ENCODE results near the gene TINCR. TPM values are rescaled to one million over a fixed set of nuclear protein-coding genes. Genes with fewer than 3 reads are reported as not detected.

Gene TINCR
- total RNA-seq, 1 donor from 2014 or later = 3.9 TPM

DNA sequence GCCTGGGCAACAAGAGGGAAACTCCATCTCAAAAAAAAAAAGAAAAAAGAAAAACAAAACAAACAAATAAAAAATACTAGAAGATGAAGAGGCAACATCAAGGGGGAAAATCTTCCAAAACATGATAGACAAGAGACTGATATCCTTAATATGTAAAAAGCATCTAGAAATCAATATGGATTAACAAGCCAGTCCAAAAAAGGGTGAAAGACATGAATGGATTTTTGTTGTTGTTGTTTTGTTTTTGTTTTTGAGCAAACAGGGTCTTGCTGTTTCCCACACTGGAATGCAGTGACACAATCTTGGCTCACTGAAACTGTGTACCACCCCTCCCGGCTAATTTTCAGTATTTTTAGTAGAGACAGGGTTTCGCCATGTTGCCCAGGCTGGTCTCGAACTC, 4.0 kb upstream of the TINCR start:
- Histone ChIP-seq H3K4me3 (no peak overlapping the region), H3K4me1 (no peaks in the 10 kb centered on the region), H3K36me3 (no peaks in the 10 kb centered on the region), H3K9me3 (no peaks in the 10 kb centered on the region), H3K27ac (no peak overlapping the region), H3K27me3 (ENCODE audit: low read depth) (peaks cover 23% of the 10 kb centered on the region)
- DNase-seq (no peak), ATAC-seq (no peak)
- TF ChIP-seq, protein P1, sequence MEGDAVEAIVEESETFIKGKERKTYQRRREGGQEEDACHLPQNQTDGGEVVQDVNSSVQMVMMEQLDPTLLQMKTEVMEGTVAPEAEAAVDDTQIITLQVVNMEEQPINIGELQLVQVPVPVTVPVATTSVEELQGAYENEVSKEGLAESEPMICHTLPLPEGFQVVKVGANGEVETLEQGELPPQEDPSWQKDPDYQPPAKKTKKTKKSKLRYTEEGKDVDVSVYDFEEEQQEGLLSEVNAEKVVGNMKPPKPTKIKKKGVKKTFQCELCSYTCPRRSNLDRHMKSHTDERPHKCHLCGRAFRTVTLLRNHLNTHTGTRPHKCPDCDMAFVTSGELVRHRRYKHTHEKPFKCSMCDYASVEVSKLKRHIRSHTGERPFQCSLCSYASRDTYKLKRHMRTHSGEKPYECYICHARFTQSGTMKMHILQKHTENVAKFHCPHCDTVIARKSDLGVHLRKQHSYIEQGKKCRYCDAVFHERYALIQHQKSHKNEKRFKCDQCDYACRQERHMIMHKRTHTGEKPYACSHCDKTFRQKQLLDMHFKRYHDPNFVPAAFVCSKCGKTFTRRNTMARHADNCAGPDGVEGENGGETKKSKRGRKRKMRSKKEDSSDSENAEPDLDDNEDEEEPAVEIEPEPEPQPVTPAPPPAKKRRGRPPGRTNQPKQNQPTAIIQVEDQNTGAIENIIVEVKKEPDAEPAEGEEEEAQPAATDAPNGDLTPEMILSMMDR (IDR thresholded peaks at IDR 0.05) = no peak
- intact Hi-C loops (cut with DNase I) = no loop called here

DNA sequence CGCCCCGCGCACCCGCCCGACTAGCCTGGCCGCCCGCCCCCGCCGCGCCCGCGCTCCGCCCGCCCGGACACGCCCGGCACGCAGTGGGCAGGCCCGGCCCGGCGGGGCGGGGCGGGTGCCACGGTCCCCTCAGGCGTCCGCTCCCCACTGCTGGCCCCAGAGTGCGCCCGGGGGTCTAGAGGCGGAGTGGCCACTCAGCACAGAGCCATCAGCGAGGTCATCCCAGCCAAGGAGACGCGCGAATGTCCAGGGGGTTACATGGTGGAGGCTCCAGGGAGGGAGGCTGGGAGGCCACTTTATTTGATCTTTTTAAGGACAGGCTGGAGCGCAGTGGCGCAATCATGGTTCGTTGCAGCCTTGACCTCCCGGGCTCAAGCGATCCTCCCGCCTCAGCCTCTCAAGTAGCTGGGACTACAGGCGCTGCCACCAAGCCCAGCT, 236 bp upstream of the TINCR start:
- no peak overlapping the region for H3K27ac ChIP-seq
- no peaks in the 10 kb centered on the region for H3K4me1 ChIP-seq
- intact Hi-C loops (cut with DNase I) = no loop called here
- no peaks in the 10 kb centered on the region for H3K9me3 ChIP-seq
- DNase-seq (no peak), ATAC-seq (peak; percentile 46 to 74)
- TF ChIP-seq, protein P1 (IDR thresholded peaks at IDR 0.05) = no peak
- H3K36me3 ChIP-seq = no peaks in the 10 kb centered on the region
- peak overlapping the region; percentile 32 for H3K4me3 ChIP-seq
- peaks cover 38% of the 10 kb centered on the region for H3K27me3 ChIP-seq (ENCODE audit: low read depth)

DNA sequence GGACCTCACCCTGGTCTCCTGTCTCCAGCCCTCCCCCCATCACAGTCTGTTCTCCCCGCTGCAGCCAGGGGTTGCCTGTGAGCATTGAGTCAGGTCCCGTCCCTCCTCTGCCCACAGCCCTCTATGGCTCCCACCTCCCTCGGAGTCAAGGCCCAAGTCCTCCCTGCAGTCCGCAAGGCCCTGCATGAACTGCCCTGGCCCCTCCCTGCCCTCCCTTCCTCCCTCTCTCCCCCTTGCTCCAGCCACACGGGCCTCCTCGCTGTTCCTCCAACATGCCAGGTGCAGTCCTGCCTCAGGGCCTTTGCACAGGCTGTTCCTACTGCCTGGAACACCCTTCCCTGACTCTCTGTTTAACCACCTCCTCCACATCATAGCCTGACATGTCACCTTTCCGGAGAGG, 2.8 kb downstream of the TINCR start:
- no peak overlapping the region for H3K4me3 ChIP-seq
- no peaks in the 10 kb centered on the region for H3K36me3 ChIP-seq
- intact Hi-C loops (cut with DNase I) = no loop called here
- DNase-seq (no peak), ATAC-seq (no peak)
- no peaks in the 10 kb centered on the region for H3K4me1 ChIP-seq
- TF ChIP-seq, protein P1 (IDR thresholded peaks at IDR 0.05) = no peak
- H3K9me3 ChIP-seq = no peaks in the 10 kb centered on the region
- peaks cover 48% of the 10 kb centered on the region for H3K27me3 ChIP-seq (ENCODE audit: low read depth)
- no peak overlapping the region for H3K27ac ChIP-seq

DNA sequence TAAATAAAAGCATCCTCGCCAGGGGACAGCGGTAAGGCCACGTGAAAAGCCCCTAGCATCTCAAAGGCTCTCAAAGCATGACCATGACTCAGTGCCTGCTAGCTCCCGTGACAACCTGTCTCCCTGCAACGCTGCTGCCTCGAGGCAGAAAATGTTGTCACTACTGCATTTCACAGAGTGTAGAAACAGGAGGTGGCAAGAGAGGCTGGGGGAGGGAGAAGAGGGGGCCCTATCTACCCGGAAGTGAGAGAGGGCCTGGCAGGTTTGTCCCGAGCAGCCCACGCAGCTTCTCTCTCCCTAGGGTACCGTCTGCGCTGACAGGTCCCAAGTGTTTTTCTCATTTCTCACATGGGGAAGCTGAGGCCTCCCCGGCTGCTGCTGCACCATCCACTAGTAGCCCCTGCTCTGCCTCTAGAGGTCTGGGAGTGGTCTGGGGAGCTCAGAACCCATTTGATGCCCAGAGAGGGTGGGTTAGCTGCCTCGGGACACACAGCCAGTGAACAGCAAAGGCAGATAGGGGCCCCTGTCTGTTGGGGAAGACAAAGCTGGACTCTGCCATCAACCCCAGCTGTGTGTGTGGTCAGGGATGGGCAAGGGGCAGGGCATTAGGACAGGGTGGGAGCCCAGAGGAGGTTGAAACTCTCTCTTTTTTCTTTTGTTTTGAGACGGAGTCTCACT, 3.7 kb downstream of the TINCR start:
- no peak for DNase-seq
- Histone ChIP-seq H3K4me1 (no peaks in the 10 kb centered on the region), H3K36me3 (no peaks in the 10 kb centered on the region), H3K4me3 (no peak overlapping the region), H3K9me3 (no peaks in the 10 kb centered on the region), H3K27me3 (ENCODE audit: low read depth) (peaks cover 44% of the 10 kb centered on the region), H3K27ac (no peak overlapping the region)
- intact Hi-C loops (cut with DNase I) = no loop called here
- ATAC-seq = no peak
- TF ChIP-seq, protein P1 (IDR thresholded peaks at IDR 0.05) = no peak

DNA sequence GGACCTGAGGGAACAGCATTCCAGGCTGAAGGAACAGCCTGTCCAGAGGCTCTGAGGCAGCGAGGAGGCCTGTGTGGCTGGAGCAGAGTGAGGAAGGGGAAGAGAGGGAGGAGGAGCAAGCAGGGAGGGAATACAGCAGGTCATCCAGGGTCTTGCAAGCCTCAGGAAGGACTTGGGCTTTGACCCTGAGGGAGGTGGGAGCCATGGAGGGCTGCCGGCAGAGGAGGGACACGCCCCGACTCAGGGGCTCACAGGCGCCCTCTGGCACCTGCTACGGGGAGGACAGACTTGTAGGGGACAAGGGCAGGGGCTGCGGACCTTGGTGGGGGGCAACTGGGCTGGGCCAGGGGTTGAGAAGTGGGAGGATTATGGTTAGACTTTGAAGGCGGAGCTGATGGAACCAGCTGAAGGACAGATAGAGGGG, 4.7 kb downstream of the TINCR start:
- Histone ChIP-seq H3K9me3 (no peaks in the 10 kb centered on the region), H3K36me3 (no peaks in the 10 kb centered on the region), H3K27me3 (ENCODE audit: low read depth) (peaks cover 37% of the 10 kb centered on the region), H3K4me3 (no peak overlapping the region), H3K4me1 (no peaks in the 10 kb centered on the region), H3K27ac (no peak overlapping the region)
- no peak for DNase-seq
- TF ChIP-seq, protein P1 (IDR thresholded peaks at IDR 0.05) = no peak
- no peak for ATAC-seq
- intact Hi-C loops (cut with DNase I) = no loop called here
